Thyroid gland (tissue), 4 donors: ENCODE results near the gene SIRT4. TPM values are rescaled to one million over a fixed set of nuclear protein-coding genes. Genes with fewer than 3 reads are reported as not detected.

Experiments
- DNase-seq, 2 donors: peaks; one replicate each; pipeline ENCODE4 v3.0.0-alpha.2; 2019
- H3K27ac ChIP-seq, 3 donors: fragments of 200-600 bp; sonication (generic); 1 replicate in 2 of 3; 2 replicates in 1 of 3; pipeline ENCODE4 v1.5.1; 2016 to 2019; ENCODE audit warnings: mild to moderate bottlenecking in 1 of 3, moderate library complexity in 1 of 3
- H3K27me3 ChIP-seq: fragments of 200-600 bp; sonication (generic); one replicate; pipeline ENCODE4 v1.5.1; 2019
- H3K36me3 ChIP-seq, 2 donors: fragments of 200-600 bp; sonication (generic); one replicate each; pipeline ENCODE4 v1.5.1; 2016 to 2019
- H3K4me1 ChIP-seq, 2 donors: fragments of 200-600 bp; sonication (generic); one replicate each; pipeline ENCODE4 v1.5.1; 2017 to 2019
- H3K4me3 ChIP-seq, 3 donors: fragments of 200-600 bp; sonication (generic); replicated peaks in 1 of 3; 1 replicate in 2 of 3; 2 replicates in 1 of 3; pipeline ENCODE4 v1.5.1; 2016; ENCODE audit warnings: mild to moderate bottlenecking in 1 of 3
- H3K9me3 ChIP-seq: fragments of 200-600 bp; sonication (generic); one replicate; pipeline ENCODE4 v1.5.1; 2017
- POLR2A ChIP-seq, 2 donors: fragments of 450-650 bp; IDR thresholded peaks; one replicate each; pipeline ENCODE4 v1.6.1; 2017; ENCODE audit warnings: antibody characterized with exemption in 2 of 2, mild to moderate bottlenecking in 2 of 2, moderate library complexity in 1 of 2
- WGBS, 2 donors: methylation state at CpG; one replicate each; pipeline ENCODE4 v1.1.5; 2017; 5-methylcytosine and 5-hydroxymethylcytosine counted together
- intact Hi-C: fragments of 100-400 bp; cut with DNase I; formaldehyde crosslinking; loops from one replicate; pipeline ENCODE4 v1.15.1; 2023
- small RNA-seq: library from RNA; depleted of rRNA; stranded (forward); fragments of <200 nt; gene quantifications from one replicate; pipeline ENCODE3, GENCODE V24; 2016
- total RNA-seq, 4 donors: library from RNA; depleted of rRNA; stranded (reverse); fragments of >200 nt; gene quantifications; one replicate each; pipeline ENCODE4 v1.2.3, GENCODE V29; 2016
- TF ChIP-seq, protein P1 (sequence below), 6 experiments: fragments of 200-600 bp in 3 of 6; fragments of 450-650 bp in 3 of 6; sonication (generic) in 3 of 6; IDR thresholded peaks; one replicate each; pipeline ENCODE4 v1.5.1; 2016 to 2019; ENCODE audit warnings: antibody characterized with exemption in 6 of 6, mild to moderate bottlenecking in 2 of 6, inconsistent platforms in 1 of 6, moderate library complexity in 1 of 6

Gene SIRT4
- total RNA-seq, 4 donors from 2014 or later = 3.1 to 6.5 (median 3.8) TPM; not detected in 1

DNA sequence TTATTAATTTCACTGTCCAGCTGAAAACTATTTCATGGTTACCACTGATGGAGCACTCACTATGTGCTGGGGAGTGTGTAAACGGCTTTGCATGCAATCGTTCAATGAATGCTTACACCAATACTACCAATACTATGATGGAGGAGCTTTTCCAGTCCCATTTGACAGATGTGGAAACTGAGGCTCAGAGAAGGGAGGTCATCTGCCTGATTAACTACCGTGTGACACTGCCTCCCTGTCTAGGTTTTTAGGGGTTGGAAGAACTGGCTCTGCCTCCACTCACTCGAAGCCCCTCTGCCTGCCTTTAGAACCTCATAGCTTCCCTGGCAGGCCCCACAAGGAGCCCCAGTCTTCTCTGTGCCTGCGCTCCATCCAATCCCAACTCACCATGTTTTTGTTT lies 55.0 kb downstream of the SIRT4 start:
- Histone ChIP-seq H3K27ac (no peak overlapping the region), H3K36me3 (no peaks in the 10 kb centered on the region), H3K27me3 (no peaks in the 10 kb centered on the region), H3K4me1 (peaks cover 7 to 13% of the 10 kb centered on the region in 2 donors), H3K4me3 (no peak overlapping the region), H3K9me3 (no peaks in the 10 kb centered on the region)
- no peak for DNase-seq
- WGBS, 2 donors = 80 to 82% methylated on average over 5 of the region's 5 CpGs
- TF ChIP-seq, protein P1, sequence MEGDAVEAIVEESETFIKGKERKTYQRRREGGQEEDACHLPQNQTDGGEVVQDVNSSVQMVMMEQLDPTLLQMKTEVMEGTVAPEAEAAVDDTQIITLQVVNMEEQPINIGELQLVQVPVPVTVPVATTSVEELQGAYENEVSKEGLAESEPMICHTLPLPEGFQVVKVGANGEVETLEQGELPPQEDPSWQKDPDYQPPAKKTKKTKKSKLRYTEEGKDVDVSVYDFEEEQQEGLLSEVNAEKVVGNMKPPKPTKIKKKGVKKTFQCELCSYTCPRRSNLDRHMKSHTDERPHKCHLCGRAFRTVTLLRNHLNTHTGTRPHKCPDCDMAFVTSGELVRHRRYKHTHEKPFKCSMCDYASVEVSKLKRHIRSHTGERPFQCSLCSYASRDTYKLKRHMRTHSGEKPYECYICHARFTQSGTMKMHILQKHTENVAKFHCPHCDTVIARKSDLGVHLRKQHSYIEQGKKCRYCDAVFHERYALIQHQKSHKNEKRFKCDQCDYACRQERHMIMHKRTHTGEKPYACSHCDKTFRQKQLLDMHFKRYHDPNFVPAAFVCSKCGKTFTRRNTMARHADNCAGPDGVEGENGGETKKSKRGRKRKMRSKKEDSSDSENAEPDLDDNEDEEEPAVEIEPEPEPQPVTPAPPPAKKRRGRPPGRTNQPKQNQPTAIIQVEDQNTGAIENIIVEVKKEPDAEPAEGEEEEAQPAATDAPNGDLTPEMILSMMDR (IDR thresholded peaks at IDR 0.05) = no peak
- no peak for TF ChIP-seq POLR2A (IDR thresholded peaks at IDR 0.05)
- intact Hi-C loops = loop anchor here (5.0 kb wide), 1 partner anchor 75 kb away; no protein-coding TSS in a partner anchor

DNA sequence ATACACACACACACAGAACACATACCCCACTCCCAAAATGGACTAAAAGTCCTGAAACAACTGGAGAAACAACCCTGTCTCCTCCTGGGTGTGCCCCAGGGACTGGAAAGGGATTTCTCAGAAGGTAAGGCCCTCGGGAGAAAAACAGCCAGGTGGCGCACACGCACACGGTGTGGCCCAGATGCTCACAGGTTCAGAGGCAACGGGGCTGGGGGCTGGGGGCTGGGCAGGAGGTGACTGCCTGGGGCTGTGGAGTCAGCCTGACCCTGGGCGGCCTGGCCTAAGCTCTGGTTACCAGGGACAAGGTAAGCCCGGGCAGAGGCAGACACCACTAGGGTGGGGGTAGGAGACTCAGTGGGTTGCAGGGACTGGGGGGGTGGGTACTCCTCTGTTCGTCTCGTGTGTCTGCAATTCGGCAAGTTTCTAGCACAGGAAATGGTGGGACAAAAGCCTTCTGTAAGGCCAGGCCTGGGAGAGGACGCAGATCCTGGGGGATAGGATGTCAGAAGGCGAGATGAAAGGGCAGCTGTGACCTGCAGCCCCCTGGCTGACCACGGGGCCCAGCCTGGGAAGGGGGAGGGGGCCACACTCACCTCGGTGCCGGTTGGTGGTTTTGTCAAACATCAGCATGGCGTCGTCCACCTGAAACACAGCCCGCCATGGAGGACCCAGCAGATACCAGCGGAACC lies 56.4 kb downstream of the SIRT4 start:
- intact Hi-C loops = loop anchor here (5.0 kb wide), 1 partner anchor 74 kb away; no protein-coding TSS in a partner anchor
- Histone ChIP-seq H3K27me3 (no peaks in the 10 kb centered on the region), H3K9me3 (no peaks in the 10 kb centered on the region), H3K4me1 (peaks cover 7 to 13% of the 10 kb centered on the region in 2 donors), H3K4me3 (no peak overlapping the region), H3K27ac (no peak overlapping the region), H3K36me3 (no peaks in the 10 kb centered on the region)
- WGBS, 2 donors = 69% methylated on average over 16 to 19 of the region's 19 CpGs
- no peak for DNase-seq
- TF ChIP-seq POLR2A (IDR thresholded peaks at IDR 0.05) = no peak
- TF ChIP-seq, protein P1 (IDR thresholded peaks at IDR 0.05) = no peak

DNA sequence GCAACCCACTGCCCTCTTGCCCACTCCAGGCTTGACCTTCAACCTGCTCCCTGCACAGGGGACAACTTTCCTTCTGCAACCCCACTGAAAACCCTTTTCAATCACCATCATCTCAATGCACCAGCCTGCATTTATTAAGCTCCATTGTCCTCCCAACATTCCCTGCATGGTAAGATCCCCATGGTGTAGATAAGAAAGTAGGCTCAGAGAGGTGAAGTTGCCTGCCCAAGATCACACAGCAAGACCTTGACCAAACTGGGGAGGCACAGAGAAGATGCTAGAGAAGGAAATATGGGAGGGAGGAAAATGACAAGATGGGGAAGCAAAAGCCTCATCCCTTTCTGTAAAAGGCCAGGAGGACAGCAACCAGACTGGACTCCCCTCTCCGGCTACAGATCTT lies 57.0 kb downstream of the SIRT4 start:
- Histone ChIP-seq H3K27me3 (no peaks in the 10 kb centered on the region), H3K4me1 (peaks cover 7 to 13% of the 10 kb centered on the region in 2 donors), H3K9me3 (no peaks in the 10 kb centered on the region), H3K36me3 (no peaks in the 10 kb centered on the region), H3K4me3 (no peak overlapping the region), H3K27ac (no peak overlapping the region)
- TF ChIP-seq POLR2A (IDR thresholded peaks at IDR 0.05) = no peak
- TF ChIP-seq, protein P1 (IDR thresholded peaks at IDR 0.05) = no peak
- intact Hi-C loops = loop anchor here (5.0 kb wide), 1 partner anchor 73 kb away; no protein-coding TSS in a partner anchor
- WGBS, 2 donors = 75 to 84% methylated on average over 1 of the region's 1 CpG
- no peak for DNase-seq

DNA sequence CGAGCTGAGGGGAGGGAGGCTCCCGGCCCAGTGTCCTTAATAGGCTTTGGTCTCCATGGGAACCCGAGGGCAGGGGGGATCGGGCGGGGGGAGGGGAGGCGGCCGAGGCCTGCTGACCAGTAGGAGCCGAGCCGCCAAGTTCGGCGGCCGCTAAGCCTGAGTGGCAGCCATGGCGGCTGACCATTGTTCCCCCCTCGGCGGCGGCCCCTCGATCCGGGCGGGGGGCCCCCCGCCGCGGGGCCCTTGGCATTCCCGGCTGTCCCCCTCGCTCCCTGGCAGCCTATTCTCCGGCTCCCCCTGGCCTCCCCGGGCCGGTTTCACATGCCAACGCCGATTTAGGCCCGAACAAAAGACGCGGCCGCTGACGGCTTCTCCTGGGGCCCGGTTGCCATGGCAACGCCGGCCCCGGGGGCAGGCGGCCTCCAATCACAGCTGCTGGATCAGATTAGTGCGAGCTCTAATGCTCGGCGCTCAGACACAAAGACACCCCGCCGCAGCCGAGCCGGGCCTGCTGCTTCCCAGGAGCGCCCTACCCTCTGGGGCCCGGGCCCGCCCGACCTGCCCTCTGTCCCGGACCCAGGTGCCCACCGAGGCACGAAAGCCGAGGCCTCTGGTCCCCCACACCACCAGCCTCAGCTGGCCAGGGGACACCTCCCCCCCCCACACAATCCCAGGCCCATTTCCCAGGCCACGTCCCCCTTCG lies 59.5 kb downstream of the SIRT4 start:
- peak; percentile 47 to 68 for DNase-seq
- Histone ChIP-seq H3K36me3 (no peaks in the 10 kb centered on the region), H3K27me3 (no peaks in the 10 kb centered on the region), H3K4me1 (peaks cover 7 to 12% of the 10 kb centered on the region in 2 donors), H3K9me3 (no peaks in the 10 kb centered on the region), H3K4me3 (peak overlapping the region in 1 of 3 donors; percentile 23), H3K27ac (no peak overlapping the region)
- intact Hi-C loops = no loop called here
- 19 to 24% methylated on average over 13 of the region's 56 CpGs for WGBS, 2 donors
- TF ChIP-seq, protein P1 (IDR thresholded peaks at IDR 0.05) = no peak
- TF ChIP-seq POLR2A (IDR thresholded peaks at IDR 0.05) = no peak

Small RNA genes within 50 kb of the gene (small RNA-seq; reads per million reads assigned to genes)
- 1,436 reads per million, percentile 99 among the genes with 10 or more reads in this experiment for gene RNU4-1
- 904 reads per million, percentile 99 among the genes with 10 or more reads in this experiment for gene RNU4-2
- not detected for gene RNU6-1088P

Other genes starting within 250 kb of the SIRT4 start
- 10 to 100 TPM; 14.9 to 19.9 (median 17.4) TPM for gene RAB35, start 185.6 kb upstream of the SIRT4 start, total RNA-seq
- 100 to 1,000 TPM in 1 of 4 donors, 10 to 100 TPM in 3; 44.6 to 111 (median 73.6) TPM for gene GCN1, start 107.6 kb upstream of the SIRT4 start, total RNA-seq
- gene RPLP0, start 101.2 kb upstream of the SIRT4 start, total RNA-seq = 1,000 to 10,000 TPM; 1,176 to 3,070 (median 2,431) TPM
- 10 to 100 TPM; 61.7 to 95.5 (median 82.7) TPM for gene PXN, start 36.6 kb upstream of the SIRT4 start, total RNA-seq
- gene RNU4-2, start 10.4 kb upstream of the SIRT4 start, total RNA-seq = under 1 TPM; under 0.01 TPM
- under 1 TPM; under 0.01 TPM for gene RNU4-1, start 9.1 kb upstream of the SIRT4 start, total RNA-seq
- not detected for gene PLA2G1B, start 25.5 kb downstream of the SIRT4 start, total RNA-seq
- gene MSI1, start 66.8 kb downstream of the SIRT4 start, total RNA-seq = 1 to 10 TPM in 1 of 4 donors, under 1 TPM in 1, not detected in 2; 0.33 to 1.6 TPM
- gene COX6A1, start 135.8 kb downstream of the SIRT4 start, total RNA-seq = 1,000 to 10,000 TPM in 1 of 4 donors, 100 to 1,000 TPM in 3; 511 to 1,033 (median 687) TPM
- 10 to 100 TPM in 2 of 4 donors, 1 to 10 TPM in 2; 8.1 to 15.2 (median 12.2) TPM for gene TRIAP1, start 144.1 kb downstream of the SIRT4 start, total RNA-seq
- 10 to 100 TPM; 32.4 to 38.4 (median 36.6) TPM for gene GATC, start 144.1 kb downstream of the SIRT4 start, total RNA-seq
- gene SRSF9, start 167.4 kb downstream of the SIRT4 start, total RNA-seq = 100 to 1,000 TPM in 1 of 4 donors, 10 to 100 TPM in 3; 64.5 to 107 (median 79.9) TPM
- gene DYNLL1, start 193.8 kb downstream of the SIRT4 start, total RNA-seq = 100 to 1,000 TPM; 128 to 265 (median 232) TPM
- 10 to 100 TPM; 17.9 to 33.3 (median 32.8) TPM for gene COQ5, start 226.8 kb downstream of the SIRT4 start, total RNA-seq
- gene RNF10, start 232.0 kb downstream of the SIRT4 start, total RNA-seq = 100 to 1,000 TPM in 3 of 4 donors, 10 to 100 TPM in 1; 62.5 to 159 (median 127) TPM